Left hindlimb (tissue), 1 donor: Measurements from ENCODE around the gene TRMU.
A peak's percentile ranks its signal among the peaks of the same experiment; 100 is the strongest.

Experiments used
- DNase-seq: peaks from one replicate; pipeline ENCODE4 v3.0.0-alpha.2; 2018

The TRMU gene

DNA sequence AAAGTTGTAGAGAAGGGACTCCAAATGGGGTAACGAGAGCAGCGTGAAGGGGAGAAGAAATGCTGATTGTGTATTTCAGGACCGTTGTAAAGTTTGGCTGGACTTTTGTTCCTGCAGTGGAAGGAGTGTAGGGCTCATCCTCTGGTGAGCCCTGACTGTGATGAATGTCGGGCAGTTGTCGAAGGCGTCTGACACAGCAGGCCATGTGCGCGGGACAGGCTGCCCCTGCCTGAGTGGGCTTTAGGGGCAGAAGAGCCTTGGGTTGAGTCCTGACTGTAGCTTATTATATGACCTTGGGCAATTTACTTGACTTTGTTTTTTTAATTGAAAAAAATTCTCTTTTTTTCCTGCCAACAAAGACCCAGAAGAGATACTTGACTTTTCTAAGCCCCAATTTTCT is 3.1 kb downstream of the TRMU start:
- peak; percentile 7 for DNase-seq

DNA sequence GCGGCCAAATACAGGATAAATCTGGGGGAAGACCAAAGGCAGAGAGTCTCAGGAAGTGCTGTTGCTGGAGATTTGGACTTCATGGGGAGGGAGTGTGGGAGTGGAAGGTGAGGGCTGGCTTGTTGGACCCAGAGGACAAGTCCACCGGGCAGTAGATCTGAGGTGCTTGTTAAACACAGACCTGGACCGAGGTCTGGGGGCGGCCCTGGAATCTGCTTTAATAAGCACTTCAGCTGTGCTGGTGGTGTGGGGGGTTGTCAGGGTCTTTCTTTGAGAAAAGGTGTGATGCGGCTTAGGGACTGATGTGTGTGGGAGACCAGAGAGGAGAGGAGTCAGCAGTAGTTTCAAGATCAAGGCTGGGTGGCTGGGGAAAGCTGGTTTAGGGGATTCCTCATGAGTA is 4.4 kb downstream of the TRMU start:
- DNase-seq: peak; percentile 7

DNA sequence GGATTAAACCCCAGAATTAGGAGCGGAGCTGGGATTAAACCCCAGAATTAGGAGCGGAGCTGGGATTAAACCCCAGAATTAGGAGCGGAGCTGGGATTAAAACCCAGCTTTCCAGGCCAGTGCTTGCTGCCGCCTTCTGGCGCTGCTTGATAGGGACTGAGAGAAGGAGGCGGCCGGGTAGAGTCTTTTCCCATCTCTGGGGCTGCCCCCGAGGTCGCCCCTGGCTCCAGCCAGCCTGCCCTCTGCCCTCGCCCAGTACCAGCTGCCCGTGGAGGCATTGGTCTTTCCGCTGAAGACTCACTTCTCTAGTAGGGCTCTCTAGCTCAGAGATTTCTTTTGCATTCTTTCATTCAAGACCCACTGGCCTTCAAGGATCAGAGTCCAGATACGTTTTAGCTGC is 5.2 kb downstream of the TRMU start:
- DNase-seq: no peak

DNA sequence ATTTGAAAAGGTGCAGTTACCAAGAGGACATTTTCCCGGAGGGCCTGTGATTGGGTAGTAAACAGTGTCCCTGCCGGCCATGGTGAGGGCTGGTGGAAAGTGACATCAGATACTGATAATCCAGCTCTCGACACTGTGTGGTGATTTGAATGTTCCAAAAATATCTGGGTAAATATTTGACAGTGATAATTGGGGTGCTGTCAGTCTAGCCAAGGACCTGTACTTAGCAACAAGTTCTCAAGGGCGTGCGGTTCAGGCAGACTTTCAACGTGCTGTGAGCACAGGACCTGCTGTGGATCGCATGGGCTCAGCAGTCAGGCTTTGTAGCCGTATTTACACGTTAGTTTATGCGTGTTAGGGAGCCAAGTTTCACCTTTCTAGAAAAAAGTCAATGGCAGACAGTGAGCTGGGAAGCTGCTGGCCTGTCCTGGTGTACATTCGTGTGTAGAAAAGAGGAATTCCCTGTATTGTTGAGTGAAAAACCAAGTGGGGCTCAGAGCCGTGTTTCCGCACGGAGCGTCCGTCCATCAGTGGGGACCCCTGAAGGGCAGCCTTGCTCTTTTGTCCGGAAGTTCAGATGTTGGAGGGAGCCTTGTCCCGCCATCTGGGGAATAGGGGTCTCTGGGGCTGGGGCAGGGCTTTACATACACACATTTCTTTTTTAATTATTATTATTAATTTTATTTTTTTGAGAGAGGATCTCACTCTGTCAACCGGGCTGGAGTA is 11.3 kb downstream of the TRMU start:
- DNase-seq: peak; percentile 11

DNA sequence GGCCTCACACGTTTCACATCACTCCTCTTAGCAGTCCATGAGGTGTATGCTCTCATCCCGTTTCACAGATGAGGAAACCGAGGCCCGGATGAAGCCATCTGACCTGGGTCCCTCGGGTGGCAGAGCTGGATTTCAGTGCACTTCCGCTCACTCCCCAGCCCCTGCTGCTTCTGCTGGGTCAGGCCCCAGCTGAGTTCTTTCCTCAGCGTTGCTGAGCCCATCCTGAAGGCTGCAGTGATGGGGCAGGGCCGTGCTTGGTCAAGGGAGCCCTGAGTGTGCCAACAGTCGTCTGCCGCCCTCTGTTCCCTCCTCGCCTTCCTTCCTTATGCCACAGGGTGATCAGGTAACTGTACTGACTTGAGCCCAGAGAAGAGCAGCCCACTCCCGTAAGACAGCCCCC is 12.1 kb downstream of the TRMU start:
- no peak for DNase-seq

DNA sequence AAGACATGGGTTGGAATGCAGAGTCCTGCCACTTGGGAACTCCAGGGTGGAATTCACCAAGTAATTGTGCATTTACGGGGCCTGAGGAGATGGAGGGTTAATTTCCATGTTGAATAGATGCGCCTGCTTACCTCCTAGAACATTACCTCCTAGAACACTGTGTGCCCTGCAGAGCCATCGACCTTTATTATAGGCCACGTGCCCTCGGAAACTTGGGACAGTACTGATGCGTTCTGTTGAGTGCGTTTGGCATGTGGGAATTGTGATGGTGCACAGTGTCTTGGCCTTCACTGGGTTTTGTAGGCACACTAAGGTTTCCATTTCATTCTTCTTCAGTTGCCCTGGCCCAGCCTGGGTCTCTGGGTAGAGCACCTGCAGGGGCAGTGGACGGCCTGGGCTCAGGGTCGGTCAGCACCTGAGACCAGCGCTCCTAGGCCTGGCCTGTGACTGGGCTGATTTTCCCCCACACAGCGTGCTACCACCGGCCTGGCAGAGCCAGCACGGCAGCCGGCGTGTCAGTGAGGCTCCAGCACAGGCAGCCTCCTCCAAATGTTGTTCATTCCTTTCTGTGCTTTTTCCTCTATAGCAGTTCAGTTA is 12.7 kb downstream of the TRMU start:
- DNase-seq: peak; percentile 7

DNA sequence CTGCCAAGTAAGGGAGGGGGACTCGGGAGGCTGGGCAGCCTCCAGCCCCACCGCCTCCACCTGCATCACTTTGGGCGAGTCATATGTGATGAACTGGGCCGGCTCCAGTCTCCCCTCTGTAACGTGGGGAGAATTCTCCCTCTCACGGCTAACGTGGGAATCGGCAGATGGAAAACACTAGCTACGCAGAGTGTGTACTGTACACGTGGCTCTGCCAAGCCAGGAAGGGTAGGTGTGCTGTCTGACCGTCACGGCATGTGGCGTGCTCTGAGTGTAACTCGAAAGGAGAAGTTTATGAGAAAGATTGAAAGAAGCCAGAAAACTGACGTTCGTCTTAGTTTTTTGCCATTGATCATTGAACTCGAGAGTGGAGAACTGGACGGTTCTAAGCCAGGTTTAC is 13.7 kb downstream of the TRMU start:
- peak; percentile 8 for DNase-seq

DNA sequence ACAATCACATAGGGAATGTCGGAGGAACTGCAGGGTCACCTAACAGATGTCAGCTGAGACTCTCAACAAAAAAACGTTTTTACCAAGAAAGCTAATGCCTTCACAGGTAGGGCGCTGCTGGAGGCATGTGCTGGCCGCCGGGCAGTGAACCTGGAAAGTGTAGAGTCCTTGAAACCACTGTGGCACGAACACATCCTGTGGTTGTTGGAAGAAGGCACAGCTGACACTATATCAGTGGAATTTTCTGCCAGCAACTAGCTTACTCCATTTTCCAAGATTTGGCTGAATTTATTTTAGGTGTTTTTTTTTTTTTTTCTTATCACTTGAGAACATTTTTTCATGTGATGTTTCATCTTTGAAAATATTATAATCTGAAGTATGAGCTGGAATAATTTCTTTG is 14.2 kb downstream of the TRMU start:
- no peak for DNase-seq

DNA sequence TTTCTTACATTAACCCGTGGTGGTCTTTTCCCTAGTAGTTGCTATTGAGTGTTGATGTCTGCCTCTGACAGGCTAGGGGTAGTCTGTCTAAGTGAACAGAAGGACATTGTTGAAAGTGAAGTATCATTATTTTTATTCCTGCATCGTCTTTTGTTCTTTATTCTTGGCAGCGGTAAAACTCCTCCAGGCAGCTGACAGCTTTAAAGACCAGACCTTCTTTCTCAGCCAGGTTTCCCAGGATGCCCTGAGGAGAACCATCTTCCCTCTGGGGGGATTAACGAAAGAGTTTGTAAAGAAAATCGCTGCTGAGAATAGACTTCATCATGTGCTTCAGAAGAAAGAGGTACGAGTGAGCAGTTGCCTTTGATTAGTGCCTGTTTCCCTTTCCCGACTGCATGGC is 14.6 kb downstream of the TRMU start:
- no peak for DNase-seq

DNA sequence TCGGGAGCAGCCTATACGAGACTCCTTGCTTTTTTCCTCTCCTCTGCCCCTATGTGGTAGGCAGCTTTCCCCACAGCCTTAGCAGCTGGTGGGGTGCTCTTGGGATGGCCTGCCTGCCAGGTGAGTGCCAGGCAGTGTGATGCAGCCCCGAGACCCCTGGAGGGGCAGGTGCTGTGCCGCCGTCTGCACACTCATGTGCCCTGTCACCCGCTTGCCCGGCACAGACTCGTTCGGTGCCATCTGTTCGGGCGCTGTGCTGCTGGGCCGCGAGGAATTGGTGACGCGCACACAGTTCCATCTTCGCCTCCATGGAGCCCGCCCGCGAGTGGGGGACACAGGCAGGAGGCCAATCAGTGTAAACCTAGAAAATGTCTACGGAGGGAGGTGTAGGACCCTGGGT is 15.1 kb downstream of the TRMU start:
- DNase-seq: peak; percentile 25

DNA sequence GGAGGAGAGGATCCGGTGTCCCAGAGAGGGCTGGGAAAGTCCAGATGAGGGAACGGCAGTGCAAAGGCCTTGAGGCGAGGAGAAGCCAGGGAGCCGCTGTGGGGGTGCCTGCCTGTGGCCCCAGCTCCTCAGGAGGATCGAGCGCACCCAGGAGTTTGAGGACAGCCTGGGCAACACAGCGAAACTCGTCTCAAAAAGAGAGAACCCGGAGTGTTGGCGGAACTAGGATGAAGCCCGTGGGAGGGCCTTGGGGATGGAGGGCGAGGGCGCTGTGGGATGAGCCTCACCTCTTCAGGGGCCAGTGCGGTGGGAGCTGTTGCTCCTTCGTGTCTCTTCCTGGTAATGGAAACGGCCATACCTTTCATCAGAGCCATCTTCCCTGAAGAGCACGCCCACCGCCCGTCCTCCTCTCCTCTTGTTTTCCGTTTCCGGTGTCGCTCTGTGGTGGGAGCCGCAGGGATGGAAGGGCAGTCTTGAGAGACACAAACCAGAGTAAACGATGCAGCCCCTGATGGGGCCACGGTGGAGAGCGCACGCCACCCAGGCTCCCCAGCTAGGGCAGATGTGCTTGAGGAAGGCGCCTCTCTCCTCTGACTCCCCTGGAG is 15.7 kb downstream of the TRMU start:
- DNase-seq: no peak

DNA sequence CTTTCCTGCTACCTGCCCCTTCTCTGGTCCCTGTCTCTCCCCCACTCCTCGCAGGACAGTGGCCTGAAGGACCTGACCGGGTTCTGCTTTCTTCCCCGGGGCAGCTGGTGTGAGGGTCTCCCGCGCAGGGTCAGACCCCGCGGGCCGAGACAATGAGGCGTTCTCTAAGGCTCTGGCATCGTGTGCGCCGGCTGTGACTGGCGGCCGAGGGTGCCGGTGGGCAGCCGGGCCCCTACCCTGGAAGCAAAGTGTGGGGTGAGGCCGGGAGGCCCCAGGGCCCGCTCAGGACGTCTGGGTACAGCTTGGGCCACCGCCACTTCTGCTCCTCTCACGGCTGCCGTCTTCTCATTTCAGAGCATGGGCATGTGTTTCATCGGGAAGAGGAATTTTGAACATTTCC is 16.3 kb downstream of the TRMU start:
- no peak for DNase-seq

DNA sequence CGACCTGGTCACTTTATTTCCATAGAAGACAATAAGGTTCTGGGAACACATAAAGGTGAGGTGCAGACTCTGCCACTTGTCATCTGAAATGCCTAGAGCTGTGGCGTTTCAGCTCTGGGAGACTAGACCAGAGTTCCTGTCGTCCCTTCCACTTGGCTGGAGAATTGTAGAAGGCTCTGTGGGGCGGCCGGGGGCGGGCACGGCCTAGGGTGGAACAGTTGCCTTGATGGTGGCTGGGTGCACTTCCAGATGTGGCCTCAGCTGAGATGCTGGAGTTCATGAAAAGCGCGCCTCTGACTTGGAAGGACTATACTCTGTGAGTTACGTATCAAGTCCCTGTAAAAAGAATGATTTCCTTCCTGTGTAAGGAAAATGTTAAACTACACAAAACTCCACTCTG is 16.8 kb downstream of the TRMU start:
- no peak for DNase-seq

DNA sequence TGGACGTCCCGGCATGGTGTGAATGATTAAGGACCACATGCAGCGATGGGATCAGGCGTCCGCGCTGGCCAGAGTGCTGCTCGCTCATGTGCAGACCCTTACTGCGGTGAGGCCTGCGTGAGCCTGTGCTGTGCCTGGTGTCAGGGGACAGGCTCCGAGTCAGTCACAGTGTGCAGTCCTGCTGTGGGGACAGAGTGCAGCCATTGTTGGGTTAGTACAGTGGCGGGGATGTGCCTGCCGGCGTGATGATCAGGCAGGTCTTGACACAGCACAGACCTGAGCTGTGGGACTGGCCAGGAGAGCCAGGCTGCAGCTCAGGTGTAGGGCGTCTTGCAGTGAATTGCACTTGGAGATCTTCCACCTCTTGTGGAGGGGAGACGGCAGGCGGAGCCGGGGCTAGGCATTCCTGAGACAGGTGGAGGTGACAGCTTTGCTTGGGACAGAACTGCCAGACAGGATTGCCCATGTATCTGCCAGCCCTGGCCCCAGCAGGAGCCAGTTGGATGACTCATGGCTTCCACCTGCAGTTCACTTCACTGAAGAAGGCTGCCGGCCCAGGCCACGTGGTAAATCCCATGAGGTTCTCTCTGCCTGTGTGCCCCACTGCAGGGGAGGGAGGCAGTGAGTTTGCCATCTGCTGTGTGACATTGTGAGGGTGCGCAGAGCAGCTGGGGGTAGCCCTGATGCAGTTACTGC is 17.3 kb downstream of the TRMU start:
- DNase-seq: no peak

DNA sequence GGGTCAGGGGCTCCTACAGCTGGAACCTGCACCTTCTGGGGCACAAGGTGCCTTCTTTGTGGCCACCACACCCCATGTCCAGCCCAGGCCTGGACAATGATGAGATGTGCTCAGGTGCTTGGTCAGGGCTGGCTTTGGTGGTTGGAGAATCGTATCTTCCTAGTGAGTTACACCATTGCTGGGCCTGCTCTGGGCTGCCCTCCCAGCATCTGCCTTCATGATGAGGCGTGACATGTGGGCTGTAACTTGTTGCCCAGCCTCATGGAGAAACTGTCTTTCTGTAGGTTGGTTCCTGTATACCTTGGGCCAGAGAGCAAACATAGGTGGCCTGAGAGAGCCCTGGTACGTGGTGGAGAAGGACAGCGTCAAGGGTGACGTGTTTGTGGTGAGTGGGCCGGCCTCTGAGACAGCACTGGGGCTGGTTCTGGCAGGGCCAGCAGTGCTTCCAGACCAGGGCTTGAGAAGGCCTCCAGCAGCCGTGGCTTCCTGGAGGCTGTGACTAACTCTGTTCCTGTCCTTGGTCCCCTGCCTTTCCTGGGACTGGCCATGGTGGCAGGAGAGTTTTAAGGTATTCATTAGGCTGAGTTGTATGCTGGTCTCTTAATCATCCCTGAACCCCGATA is 18.1 kb downstream of the TRMU start:
- DNase-seq: no peak

DNA sequence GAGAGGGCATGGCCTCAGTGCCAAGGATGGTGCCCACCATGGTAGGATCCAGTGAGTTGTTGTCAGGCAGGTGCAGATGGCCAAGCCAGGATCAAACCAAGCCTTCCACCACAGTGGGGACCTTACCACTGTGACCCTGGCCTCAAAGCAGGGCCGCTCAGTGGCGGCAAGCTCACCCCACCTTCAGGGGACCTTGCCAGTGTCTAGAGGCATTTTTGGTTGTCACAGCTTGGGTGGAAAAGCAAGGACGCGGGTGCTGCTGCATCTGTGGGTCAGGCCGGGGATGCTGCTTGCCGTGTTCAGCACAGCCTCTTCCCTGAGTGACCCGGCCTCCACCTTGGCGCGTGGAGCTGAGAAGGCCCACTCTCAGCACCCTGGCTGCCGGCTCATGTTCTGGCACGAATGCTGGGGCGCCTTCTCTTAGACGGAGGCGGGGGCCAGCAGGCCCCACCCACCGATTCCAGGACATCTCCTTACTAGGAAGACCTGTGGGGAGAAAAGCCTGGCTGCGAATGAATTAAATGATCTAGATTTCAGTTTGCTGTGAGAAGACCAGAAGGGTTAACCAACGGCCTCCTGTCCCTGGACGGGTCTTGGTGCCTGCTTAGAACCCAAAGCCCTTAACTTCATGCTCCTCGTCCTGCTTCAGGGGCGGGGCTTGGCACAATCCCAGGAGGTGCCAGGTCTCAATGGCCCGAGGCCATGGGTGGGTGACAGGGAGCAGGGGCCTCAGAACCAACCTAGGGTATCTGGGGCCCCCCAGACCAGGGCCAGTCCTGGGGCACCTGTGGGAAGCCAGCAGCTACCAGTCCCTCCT is 18.9 kb downstream of the TRMU start:
- no peak for DNase-seq

DNA sequence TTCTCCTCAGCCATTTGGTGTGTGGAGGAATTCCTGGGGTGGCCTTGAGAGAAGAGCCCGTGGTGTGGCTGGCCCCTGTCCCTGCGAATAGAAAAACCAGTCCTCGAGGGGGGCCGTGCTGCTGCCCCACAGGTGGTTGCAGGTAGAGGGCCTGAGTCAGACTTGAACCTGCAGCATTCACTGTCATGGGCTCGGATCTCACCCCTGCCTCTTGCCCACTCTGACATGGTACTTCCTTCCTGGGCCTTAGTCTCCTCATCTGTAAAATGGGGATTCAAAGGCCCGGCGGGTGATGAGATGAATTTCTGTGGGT is 19.4 kb downstream of the TRMU start:
- no peak for DNase-seq

DNA sequence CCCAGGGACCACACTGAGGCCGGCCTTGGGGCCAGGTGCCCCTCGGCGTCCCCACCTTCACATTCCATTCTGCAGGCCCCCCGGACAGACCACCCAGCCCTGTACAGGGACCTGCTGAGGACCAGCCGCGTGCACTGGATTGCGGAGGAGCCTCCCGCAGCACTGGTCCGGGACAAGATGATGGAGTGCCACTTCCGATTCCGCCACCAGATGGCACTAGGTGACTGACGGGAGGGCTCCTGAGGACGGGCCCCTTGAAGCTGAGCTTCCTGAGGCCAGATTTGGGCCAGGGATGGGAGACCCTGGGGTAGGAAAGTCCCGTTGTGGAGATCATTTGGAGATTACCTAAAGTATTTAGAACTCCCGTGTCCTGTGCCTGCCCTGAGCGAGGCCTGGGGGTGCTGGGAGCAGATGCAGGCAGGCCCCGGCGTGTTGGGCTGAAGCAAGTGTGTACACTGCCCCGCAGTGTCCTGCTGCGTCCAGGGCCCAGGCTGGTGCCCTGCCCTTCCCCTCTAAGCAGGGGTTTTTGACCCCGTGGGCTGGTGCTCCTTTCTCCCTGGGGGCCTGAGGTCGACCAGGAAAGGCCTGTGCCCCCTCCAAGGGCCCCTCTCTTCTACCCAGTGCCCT is 20.0 kb downstream of the TRMU start:
- DNase-seq: peak; percentile 71

DNA sequence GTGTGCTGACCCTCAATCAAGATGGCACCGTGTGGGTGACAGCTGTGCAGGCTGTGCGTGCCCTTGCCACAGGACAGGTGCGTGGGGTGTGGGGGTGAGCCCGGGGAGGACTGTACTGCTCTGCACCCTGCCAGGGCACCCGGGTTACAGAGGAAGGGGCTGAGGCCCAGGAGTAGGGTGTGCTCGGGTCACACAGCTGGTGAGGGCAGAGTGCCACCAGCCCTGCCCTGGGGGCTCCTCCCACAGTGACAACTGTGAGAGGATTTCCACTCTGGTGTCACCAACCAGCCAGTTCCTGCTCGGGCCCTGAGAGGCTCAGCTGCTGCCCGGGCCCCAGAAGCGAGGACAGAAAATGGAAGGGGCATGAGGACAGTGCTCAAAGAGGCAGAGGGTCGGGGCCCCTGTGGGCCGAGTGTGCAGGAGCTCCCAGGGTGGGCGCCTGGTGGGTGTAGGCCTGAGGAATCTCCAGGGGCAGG is 20.5 kb downstream of the TRMU start:
- DNase-seq: no peak

DNA sequence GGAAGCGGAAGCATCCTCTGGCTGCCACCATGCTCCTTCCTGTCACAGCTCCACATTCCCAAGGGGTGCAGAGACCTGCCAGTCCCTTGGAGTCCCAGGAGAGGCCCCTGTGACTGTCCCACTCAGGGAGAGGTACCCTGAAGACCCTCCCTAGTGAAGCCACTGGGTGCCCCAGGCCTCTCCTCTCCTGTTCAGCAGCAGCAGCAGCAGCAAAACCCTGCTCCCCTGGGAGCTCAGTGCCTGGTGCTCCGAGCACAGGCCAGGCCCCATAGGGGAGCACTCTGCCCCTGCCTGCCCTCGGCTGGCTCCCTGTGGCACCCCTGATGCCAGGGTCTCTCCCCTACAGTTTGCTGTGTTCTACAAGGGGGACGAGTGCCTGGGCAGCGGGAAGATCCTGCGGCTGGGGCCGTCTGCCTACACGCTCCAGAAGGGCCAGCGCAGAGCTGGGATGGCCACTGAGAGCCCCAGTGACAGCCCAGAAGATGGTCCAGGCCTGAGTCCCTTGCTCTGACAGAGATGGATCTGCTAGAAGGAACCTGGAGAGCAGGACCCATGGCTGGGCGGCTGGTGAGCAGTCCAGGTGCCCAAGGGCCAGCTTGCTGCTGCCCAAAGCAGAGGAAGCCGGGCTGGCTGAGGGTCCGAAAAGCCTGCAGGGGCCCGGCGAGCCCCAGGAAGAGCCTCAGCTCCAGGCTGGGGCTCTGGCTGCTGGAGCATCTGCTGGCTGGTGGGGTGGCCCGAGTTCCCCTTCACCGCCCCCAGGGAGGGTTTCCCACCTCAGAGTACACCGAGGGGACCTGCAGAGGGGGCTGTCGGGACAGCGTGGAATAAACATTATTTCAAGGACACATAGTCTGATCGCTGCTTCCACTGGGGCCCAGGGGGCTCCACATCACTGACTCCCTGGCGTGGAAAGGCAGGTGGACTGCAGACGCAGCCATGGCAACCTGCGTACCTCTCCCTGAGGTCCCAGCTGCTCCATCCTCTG is 21.3 kb downstream of the TRMU start:
- no peak for DNase-seq
